Panc1 (cell line): ENCODE data around the gene EVA1C. TPM values are rescaled to one million over a fixed set of nuclear protein-coding genes. Genes with fewer than 3 reads are reported as not detected.

ENCODE experiments used
- ATAC-seq: fragments of 200-7000 bp; cut with Tn5 transposase; 2 replicates; pipeline ENCODE4 v1.9.1; 2020; ENCODE audit warnings: mild to moderate bottlenecking, moderate library complexity
- BruUV-seq: library from RNA; stranded (reverse); fragments of 400-500 nt; replicated peaks from 2 replicates; lab custom pipeline; 2021; lab: Mats Ljungman, UMichigan
- CTCF ChIA-PET: fragments of 300-600 bp; sonication (Branson Sonifier 250); formaldehyde crosslinking; loops from one replicate; lab custom pipeline; 2022; ENCODE audit warnings: antibody characterized with exemption; lab: Charles Lee
- POLR2A ChIA-PET: fragments of 300-600 bp; sonication (Branson Sonifier 250); formaldehyde crosslinking; loops from one replicate; lab custom pipeline; 2022; ENCODE audit warnings: antibody characterized with exemption; lab: Charles Lee
- DNase-seq: peaks from one replicate; pipeline ENCODE4 v3.0.0-alpha.2; 2010; ENCODE audit warnings: low read depth, low spot score
- H3K27ac ChIP-seq: 2 replicates; pipeline ENCODE4 v1.5.1; 2011; ENCODE audit warnings: mild to moderate bottlenecking, low read length, inconsistent platforms
- H3K27me3 ChIP-seq: fragments of 200-500 bp; sonication (Bioruptor generic); 2 replicates; pipeline ENCODE4 v1.6.0; 2014; ENCODE audit warnings: low read length, inconsistent platforms; ENCODE audit not compliant: control insufficient read depth, insufficient read depth
- H3K36me3 ChIP-seq: fragments of 200-500 bp; sonication (Bioruptor generic); 2 replicates; pipeline ENCODE4 v1.5.1; 2014; ENCODE audit warnings: inconsistent platforms, mild to moderate bottlenecking, low read length, moderate library complexity; ENCODE audit not compliant: control insufficient read depth, insufficient read depth
- H3K4me1 ChIP-seq: 2 replicates; pipeline ENCODE4 v1.5.1; 2011; ENCODE audit warnings: inconsistent platforms, mild to moderate bottlenecking, low read length, moderate library complexity; ENCODE audit not compliant: control insufficient read depth, insufficient read depth
- H3K4me3 ChIP-seq, 2 experiments: 2 replicates each; pipeline ENCODE4 v1.5.1; 2011 to 2012; ENCODE audit warnings: low read depth in 2 of 2, low read length in 2 of 2, mild to moderate bottlenecking in 2 of 2, inconsistent platforms in 1 of 2, moderate library complexity in 1 of 2
- H3K9me3 ChIP-seq: fragments of 200-500 bp; sonication (Bioruptor generic); 2 replicates; pipeline ENCODE4 v1.5.1; 2014; ENCODE audit warnings: low read depth, mild to moderate bottlenecking, inconsistent platforms, low read length, moderate library complexity; ENCODE audit not compliant: control insufficient read depth, insufficient read depth
- POLR2AphosphoS5 ChIP-seq: IDR thresholded peaks from 2 replicates; pipeline ENCODE4 v1.6.1; 2012; ENCODE audit warnings: mild to moderate bottlenecking, low read depth, low read length, moderate library complexity
- SIN3A ChIP-seq: IDR thresholded peaks from 2 replicates; pipeline ENCODE4 v1.6.1; 2012; ENCODE audit warnings: low read depth, mild to moderate bottlenecking, low read length, moderate library complexity, borderline replicate concordance; ENCODE audit not compliant: insufficient read depth
- TCF7L2 ChIP-seq: IDR thresholded peaks from 2 replicates; pipeline ENCODE4 v1.6.1; 2011; ENCODE audit warnings: mild to moderate bottlenecking, low read depth, low read length, inconsistent platforms
- in situ Hi-C: cut with HindIII; loops from 2 replicates; pipeline ENCODE4 v1.10.0; 2016; ENCODE audit warnings: low sequenced_read_pairs, low pct_unique_long_range_greater_than_20kb
- intact Hi-C: fragments of 100-400 bp; cut with micrococcal nuclease; formaldehyde crosslinking; loops from one replicate; pipeline ENCODE4 v1.10.0; 2022; ENCODE audit not compliant: unreplicated experiment
- total RNA-seq: library from RNA; stranded (reverse); gene quantifications from one replicate; pipeline ENCODE4 v1.2.1, GENCODE V29; 2021; ENCODE audit not compliant: unreplicated experiment
- TF ChIP-seq, protein P1 (sequence below): fragments of 450-650 bp; IDR thresholded peaks from 2 replicates; pipeline ENCODE4 v1.5.1; 2017; ENCODE audit warnings: mild to moderate bottlenecking
- TF ChIP-seq, protein P2 (sequence below), 2 experiments: IDR thresholded peaks; 2 replicates each; pipeline ENCODE4 v1.6.1; 2011 to 2012; ENCODE audit warnings: low read depth in 2 of 2, control low read depth in 1 of 2, low read length in 1 of 2, mild to moderate bottlenecking in 1 of 2, moderate library complexity in 1 of 2; ENCODE audit not compliant: insufficient read depth in 1 of 2

The EVA1C gene
- total RNA-seq, 1 experiment from 2014 or later: 2.8 TPM

DNA sequence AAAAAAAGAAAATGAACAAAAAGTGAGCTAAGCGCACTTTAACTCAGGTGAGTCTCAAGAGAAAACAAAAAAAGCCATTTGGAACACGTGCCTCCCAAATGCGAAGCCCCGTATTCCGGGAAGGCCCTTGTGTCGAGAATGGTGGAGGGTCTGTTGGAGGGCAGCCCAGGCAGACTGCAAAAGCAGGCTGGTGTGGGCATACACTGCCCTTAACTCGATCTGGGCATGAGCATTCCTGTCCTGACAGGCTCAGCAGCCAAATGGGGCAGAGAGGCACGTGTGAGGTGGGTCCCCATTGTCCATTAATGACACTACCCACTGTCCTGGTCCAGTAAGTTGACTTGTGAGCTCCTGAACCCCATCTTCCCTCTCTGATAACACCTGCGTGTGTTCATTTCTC is 57.7 kb downstream of the EVA1C start:
- H3K4me3 ChIP-seq: no peak overlapping the region
- CTCF ChIA-PET: no interaction called here
- no peak for DNase-seq
- in situ Hi-C loops: no loop called here
- no peak for ATAC-seq
- no peaks in the 10 kb centered on the region for H3K36me3 ChIP-seq
- POLR2A ChIA-PET: no interaction called here
- H3K27ac ChIP-seq: no peak overlapping the region
- no peaks in the 10 kb centered on the region for H3K9me3 ChIP-seq
- TF ChIP-seq SIN3A (no peak), TCF7L2 (no peak), POLR2AphosphoS5 (no peak)
- TF ChIP-seq, protein P1, sequence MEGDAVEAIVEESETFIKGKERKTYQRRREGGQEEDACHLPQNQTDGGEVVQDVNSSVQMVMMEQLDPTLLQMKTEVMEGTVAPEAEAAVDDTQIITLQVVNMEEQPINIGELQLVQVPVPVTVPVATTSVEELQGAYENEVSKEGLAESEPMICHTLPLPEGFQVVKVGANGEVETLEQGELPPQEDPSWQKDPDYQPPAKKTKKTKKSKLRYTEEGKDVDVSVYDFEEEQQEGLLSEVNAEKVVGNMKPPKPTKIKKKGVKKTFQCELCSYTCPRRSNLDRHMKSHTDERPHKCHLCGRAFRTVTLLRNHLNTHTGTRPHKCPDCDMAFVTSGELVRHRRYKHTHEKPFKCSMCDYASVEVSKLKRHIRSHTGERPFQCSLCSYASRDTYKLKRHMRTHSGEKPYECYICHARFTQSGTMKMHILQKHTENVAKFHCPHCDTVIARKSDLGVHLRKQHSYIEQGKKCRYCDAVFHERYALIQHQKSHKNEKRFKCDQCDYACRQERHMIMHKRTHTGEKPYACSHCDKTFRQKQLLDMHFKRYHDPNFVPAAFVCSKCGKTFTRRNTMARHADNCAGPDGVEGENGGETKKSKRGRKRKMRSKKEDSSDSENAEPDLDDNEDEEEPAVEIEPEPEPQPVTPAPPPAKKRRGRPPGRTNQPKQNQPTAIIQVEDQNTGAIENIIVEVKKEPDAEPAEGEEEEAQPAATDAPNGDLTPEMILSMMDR: no peak
- TF ChIP-seq, protein P2, sequence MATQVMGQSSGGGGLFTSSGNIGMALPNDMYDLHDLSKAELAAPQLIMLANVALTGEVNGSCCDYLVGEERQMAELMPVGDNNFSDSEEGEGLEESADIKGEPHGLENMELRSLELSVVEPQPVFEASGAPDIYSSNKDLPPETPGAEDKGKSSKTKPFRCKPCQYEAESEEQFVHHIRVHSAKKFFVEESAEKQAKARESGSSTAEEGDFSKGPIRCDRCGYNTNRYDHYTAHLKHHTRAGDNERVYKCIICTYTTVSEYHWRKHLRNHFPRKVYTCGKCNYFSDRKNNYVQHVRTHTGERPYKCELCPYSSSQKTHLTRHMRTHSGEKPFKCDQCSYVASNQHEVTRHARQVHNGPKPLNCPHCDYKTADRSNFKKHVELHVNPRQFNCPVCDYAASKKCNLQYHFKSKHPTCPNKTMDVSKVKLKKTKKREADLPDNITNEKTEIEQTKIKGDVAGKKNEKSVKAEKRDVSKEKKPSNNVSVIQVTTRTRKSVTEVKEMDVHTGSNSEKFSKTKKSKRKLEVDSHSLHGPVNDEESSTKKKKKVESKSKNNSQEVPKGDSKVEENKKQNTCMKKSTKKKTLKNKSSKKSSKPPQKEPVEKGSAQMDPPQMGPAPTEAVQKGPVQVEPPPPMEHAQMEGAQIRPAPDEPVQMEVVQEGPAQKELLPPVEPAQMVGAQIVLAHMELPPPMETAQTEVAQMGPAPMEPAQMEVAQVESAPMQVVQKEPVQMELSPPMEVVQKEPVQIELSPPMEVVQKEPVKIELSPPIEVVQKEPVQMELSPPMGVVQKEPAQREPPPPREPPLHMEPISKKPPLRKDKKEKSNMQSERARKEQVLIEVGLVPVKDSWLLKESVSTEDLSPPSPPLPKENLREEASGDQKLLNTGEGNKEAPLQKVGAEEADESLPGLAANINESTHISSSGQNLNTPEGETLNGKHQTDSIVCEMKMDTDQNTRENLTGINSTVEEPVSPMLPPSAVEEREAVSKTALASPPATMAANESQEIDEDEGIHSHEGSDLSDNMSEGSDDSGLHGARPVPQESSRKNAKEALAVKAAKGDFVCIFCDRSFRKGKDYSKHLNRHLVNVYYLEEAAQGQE (IDR thresholded peaks at IDR 0.05; ENCODE audit: insufficient read depth in 1 of 2, low read depth in 2 of 2, low read length in 1 of 2): no peak
- intact Hi-C loops: no loop called here
- no TSS peak for BruUV-seq
- H3K27me3 ChIP-seq: no peaks in the 10 kb centered on the region
- H3K4me1 ChIP-seq: peaks cover 5% of the 10 kb centered on the region; the same call in 1 of the 2 replicates

DNA sequence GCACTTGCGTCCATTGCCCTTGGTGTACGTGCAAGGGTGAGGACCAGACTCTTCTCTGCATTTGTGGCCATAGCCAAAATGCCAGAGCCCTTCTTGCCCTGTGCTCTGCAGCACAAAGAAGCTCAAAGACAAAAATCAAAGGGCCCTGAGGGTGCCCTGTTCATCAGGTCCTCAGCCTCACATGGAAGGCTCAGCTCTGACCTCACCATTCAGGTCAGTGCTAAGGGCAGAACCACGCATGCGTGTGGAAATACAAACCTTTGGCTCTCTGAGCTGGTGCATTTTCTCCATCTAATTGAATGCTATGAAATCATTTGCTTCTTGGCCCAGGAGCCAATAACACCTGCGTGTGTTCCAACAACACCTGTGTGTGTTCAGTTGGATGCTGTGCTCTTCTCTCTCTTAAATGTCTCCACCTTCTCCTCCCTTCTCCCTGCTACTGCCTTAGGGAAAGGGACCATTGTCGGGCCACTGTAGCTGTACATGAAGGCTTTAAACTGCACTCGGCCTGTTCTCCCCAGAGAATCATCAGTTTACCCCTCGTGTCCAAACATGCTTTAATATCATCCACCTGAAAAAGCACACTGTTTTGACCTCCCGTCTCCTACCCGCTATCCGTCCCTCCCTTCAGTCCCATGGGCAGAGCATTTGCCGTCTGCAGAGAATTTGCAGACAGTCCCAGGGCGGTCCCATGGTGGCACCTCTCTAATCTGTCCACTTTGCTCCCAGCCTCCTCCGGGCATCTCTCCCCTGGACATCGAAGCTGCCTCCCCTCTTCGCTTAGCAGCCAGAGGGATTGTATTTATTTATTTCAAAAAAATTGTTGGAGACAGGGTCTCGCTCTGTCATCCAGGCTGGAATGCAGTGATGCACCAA is 60.6 kb downstream of the EVA1C start:
- ChIA-PET POLR2A (no interaction called here), CTCF (no interaction called here)
- ATAC-seq (no peak), DNase-seq (no peak)
- in situ Hi-C loops: no loop called here
- Histone ChIP-seq H3K4me1 (peaks cover 18% of the 10 kb centered on the region), H3K27ac (no peak overlapping the region), H3K9me3 (no peaks in the 10 kb centered on the region), H3K4me3 (no peak overlapping the region), H3K27me3 (no peaks in the 10 kb centered on the region), H3K36me3 (no peaks in the 10 kb centered on the region)
- intact Hi-C loops: no loop called here
- TF ChIP-seq TCF7L2: no peak
- no peak for TF ChIP-seq SIN3A
- TF ChIP-seq, protein P1: no peak
- TF ChIP-seq POLR2AphosphoS5: no peak
- TF ChIP-seq, protein P2 (IDR thresholded peaks at IDR 0.05; ENCODE audit: insufficient read depth in 1 of 2, low read depth in 2 of 2, low read length in 1 of 2): no peak
- no TSS peak for BruUV-seq
